ENCODE measurements around the gene TLCD4.
"Not testable (repeated sequence)": the region's sequence is repeated elsewhere in the genome, so short reads cannot be mapped to it uniquely, and the experiment has no call there.

TLCD4 gene

GRCh38 chr1:95117207-95118066 is at the start of gene TLCD4:
TLCD4 (plus strand) TSS chr1:95117355; CDS start chr1:95143902, 26,547 bp downstream.
- no peak for DNase-seq (ENCODE audit: low read depth, low spot score)

- no peak for DNase-seq (ENCODE audit: low read depth, low spot score)
These were observed 49.6 kb upstream of the TLCD4 start for GRCh38 chr1:95067568-95067967.

GRCh38 chr1:95068956-95069709 is 48.0 kb upstream of the TLCD4 start:
- DNase-seq (ENCODE audit: low read depth, low spot score) = no peak

- no peak for DNase-seq (ENCODE audit: low read depth, low spot score)
These were observed 47.5 kb upstream of the TLCD4 start for GRCh38 chr1:95069710-95070093.

GRCh38 chr1:95071539-95071938 is 45.6 kb upstream of the TLCD4 start:
- no peak for DNase-seq (ENCODE audit: low read depth, low spot score)

GRCh38 chr1:95072117-95072516 is 45.0 kb upstream of the TLCD4 start:
- DNase-seq (ENCODE audit: low read depth, low spot score) = no peak

- peak; percentile 92 for DNase-seq (ENCODE audit: low read depth, low spot score)
These were observed 44.4 kb upstream of the TLCD4 start, which contains the start of gene ALG14 for GRCh38 chr1:95072532-95073419. ALG14 (minus strand) TSS chr1:95072951; CDS start chr1:95072898, 53 bp downstream.

- no peak for DNase-seq (ENCODE audit: low read depth, low spot score)
These were observed 43.7 kb upstream of the TLCD4 start for GRCh38 chr1:95073446-95073845.

GRCh38 chr1:95076034-95076433 is 41.1 kb upstream of the TLCD4 start:
- no peak for DNase-seq (ENCODE audit: low read depth, low spot score)

- no peak for DNase-seq (ENCODE audit: low read depth, low spot score)
These were observed 36.7 kb upstream of the TLCD4 start for GRCh38 chr1:95080446-95080845.

GRCh38 chr1:95080879-95081278 is 36.3 kb upstream of the TLCD4 start:
- DNase-seq (ENCODE audit: low read depth, low spot score) = no peak

GRCh38 chr1:95084317-95085176 is 32.6 kb upstream of the TLCD4 start:
- DNase-seq (ENCODE audit: low read depth, low spot score) = no peak

- no peak for DNase-seq (ENCODE audit: low read depth, low spot score)
These were observed 31.8 kb upstream of the TLCD4 start for GRCh38 chr1:95085376-95085775.

GRCh38 chr1:95086949-95087533 is 30.1 kb upstream of the TLCD4 start:
- DNase-seq (ENCODE audit: low read depth, low spot score) = peak; percentile 70

GRCh38 chr1:95088303-95088702 is 28.9 kb upstream of the TLCD4 start:
- DNase-seq (ENCODE audit: low read depth, low spot score) = no peak

- DNase-seq (ENCODE audit: low read depth, low spot score) = no peak
These were observed 27.4 kb upstream of the TLCD4 start for GRCh38 chr1:95089650-95090287.

GRCh38 chr1:95091290-95091689 is 25.9 kb upstream of the TLCD4 start:
- DNase-seq (ENCODE audit: low read depth, low spot score) = not testable (repeated sequence)

- DNase-seq (ENCODE audit: low read depth, low spot score) = not testable (repeated sequence)
These were observed 24.3 kb upstream of the TLCD4 start for GRCh38 chr1:95092891-95093290.

- no peak for DNase-seq (ENCODE audit: low read depth, low spot score)
These were observed 23.9 kb upstream of the TLCD4 start for GRCh38 chr1:95093296-95093695.

- no peak for DNase-seq (ENCODE audit: low read depth, low spot score)
These were observed 22.2 kb upstream of the TLCD4 start for GRCh38 chr1:95094923-95095322.
